Heart left ventricle (tissue), 16 donors: ENCODE results near the gene FAM241B. TPM values are rescaled to one million over a fixed set of nuclear protein-coding genes. Genes with fewer than 3 reads are reported as not detected.

ENCODE experiments used
- ATAC-seq, 4 donors: fragments of 200-7000 bp; cut with Tn5 transposase; one replicate each; pipeline ENCODE4 v1.9.1; 2020 to 2022; ENCODE audit warnings: moderate library complexity in 4 of 4, mild to moderate bottlenecking in 3 of 4, moderate number of reproducible peaks in 1 of 4
- DNase-seq, 5 donors: peaks; one replicate each; pipeline ENCODE4 v3.0.0-alpha.2; 2020
- H3K27ac ChIP-seq, 12 donors: fragments of 200-600 bp; sonication (generic) in 4 of 12; one replicate each; pipeline versions ENCODE4 v1.5.0 to v1.8.0; 2016 to 2022; ENCODE audit warnings: mild to moderate bottlenecking in 2 of 12
- H3K27me3 ChIP-seq, 9 donors: fragments of 200-600 bp; sonication (generic) in 2 of 9; one replicate each; pipeline versions ENCODE4 v1.5.1 to v1.8.0; 2016 to 2022; ENCODE audit warnings: mild to moderate bottlenecking in 3 of 9
- H3K36me3 ChIP-seq, 9 donors: fragments of 200-600 bp; sonication (generic) in 2 of 9; one replicate each; pipeline versions ENCODE4 v1.5.0 to v1.8.0; 2018 to 2022; ENCODE audit warnings: mild to moderate bottlenecking in 2 of 9
- H3K4me1 ChIP-seq, 12 donors: fragments of 200-600 bp; sonication (generic) in 4 of 12; one replicate each; pipeline versions ENCODE4 v1.5.0 to v1.8.0; 2016 to 2022; ENCODE audit warnings: mild to moderate bottlenecking in 3 of 12
- H3K4me3 ChIP-seq, 12 donors: fragments of 200-600 bp; sonication (generic) in 4 of 12; one replicate each; pipeline versions ENCODE4 v1.5.0 to v1.8.0; 2017 to 2022; ENCODE audit warnings: mild to moderate bottlenecking in 9 of 12, moderate library complexity in 4 of 12
- H3K9me3 ChIP-seq, 12 donors: fragments of 200-600 bp; sonication (generic) in 4 of 12; one replicate each; pipeline versions ENCODE4 v1.5.0 to v1.8.0; 2016 to 2022; ENCODE audit warnings: mild to moderate bottlenecking in 1 of 12
- POLR2A ChIP-seq, 2 donors: fragments of 450-650 bp; IDR thresholded peaks; one replicate each; pipeline ENCODE4 v1.6.1; 2017; ENCODE audit warnings: antibody characterized with exemption in 2 of 2, mild to moderate bottlenecking in 2 of 2, moderate library complexity in 2 of 2
- WGBS, 4 donors: extraction: QIAGEN DNeasy Blood & Tissue Kit in 2 of 4; methylation state at CpG; one replicate each; pipeline versions ENCODE4 v1.1.5 to v1.1.7; 2013 to 2018; 5-methylcytosine and 5-hydroxymethylcytosine counted together
- intact Hi-C, 10 donors: fragments of 100-400 bp; cut with DNase I; formaldehyde crosslinking; loops; one replicate each; pipeline versions ENCODE4 v1.11.1 to v1.14.2; 2022
- polyA plus RNA-seq, 2 donors: library from polyadenylated mRNA; stranded (reverse); fragments of 200-250 nt; gene quantifications; one replicate each; pipeline ENCODE4 v1.2.3, GENCODE V29; 2013
- total RNA-seq, 9 donors: library from RNA; depleted of rRNA in 2 of 9; stranded (reverse); fragments of >200 nt in 2 of 9; fragmentation: NEBNext Ultra II Directional in 3 of 9; extraction: Animal tissue kit (Norgen Biotek cat#: 25700) in 3 of 9; gene quantifications; one replicate each; pipeline versions ENCODE4 v1.1.0 to v1.2.4, GENCODE V29; 2016 to 2023
- TF ChIP-seq, protein P1 (sequence below), 12 donors: fragments of 200-600 bp; sonication (generic) in 4 of 12; IDR thresholded peaks; one replicate each; pipeline versions ENCODE4 v1.5.0 to v1.8.0; 2018 to 2022; ENCODE audit warnings: antibody characterized with exemption in 12 of 12, mild to moderate bottlenecking in 5 of 12
- donor health status: ischemic (EF 13 %, LVEDD 7.1; RV severe dilation, severe dysfunction).
- donor health status: healthy with polysubstance abuse.
- donor health status: DM: no; HTN: yes; CAD: no.
- donor health status: DM: no; HTN: no; CAD: no.
- donor health status: ischemic (EF 25% LVEDD 6.9; RV normal size, moderate dysfunction).
- donor health status: ischemic (EF 25% LVEDD 5.7; RV mildly dilated, moderate dysfunction).
- donor health status: healthy.
- donor health status: DM: yes; HTN: yes; CAD: no.
- donor health status: ischemic (EF 35%, LVEDD 5.7; RV mildly dilated, moderate dysfunction).
- donor health status: nonischemic (EF 11% LVEDD 7.7; RV severe dilation, severe dysfunction).
- donor health status: DM: yes; HTN: yes; CAD: no.
- donor health status: PGD.
- donor health status: ischemic (EF 29% LVEDD 5.4; RV normal size, mild dysfunction).
- donor health status: nonischemic (EF 23%, LVEDD 6.1; RV moderate dilation, normal function).

Gene FAM241B
- total and polyA plus RNA-seq, 11 donors = 0.64 to 7.8 (median 4.5) TPM

DNA sequence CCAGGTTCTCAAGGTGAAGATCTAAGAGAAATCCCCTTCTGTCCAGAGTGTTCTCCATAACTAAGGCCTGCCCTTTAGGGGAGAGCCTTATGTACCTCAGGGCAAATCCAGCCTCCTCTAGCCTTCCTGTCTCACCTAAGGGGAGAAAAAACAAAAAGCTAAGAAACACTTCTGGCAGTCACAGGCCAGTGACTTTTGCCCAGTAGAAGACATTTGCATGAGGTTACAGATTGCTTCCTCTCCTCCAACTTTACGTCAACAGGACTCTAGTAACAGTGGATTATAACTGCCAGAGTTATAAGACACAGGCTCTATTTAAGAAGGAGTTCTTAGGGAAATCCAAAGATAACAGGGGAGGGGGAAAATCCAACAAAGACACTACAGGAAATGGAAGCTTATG, 15.9 kb upstream of the FAM241B start:
- Histone ChIP-seq H3K27ac (no peak overlapping the region), H3K36me3 (no peaks in the 10 kb centered on the region), H3K4me1 (no peaks in the 10 kb centered on the region), H3K9me3 (peaks cover 0 to 23% (median 7%) of the 10 kb centered on the region in 12 donors), H3K27me3 (no peaks in the 10 kb centered on the region), H3K4me3 (no peak overlapping the region)
- no peak for TF ChIP-seq POLR2A (IDR thresholded peaks at IDR 0.05)
- TF ChIP-seq, protein P1, sequence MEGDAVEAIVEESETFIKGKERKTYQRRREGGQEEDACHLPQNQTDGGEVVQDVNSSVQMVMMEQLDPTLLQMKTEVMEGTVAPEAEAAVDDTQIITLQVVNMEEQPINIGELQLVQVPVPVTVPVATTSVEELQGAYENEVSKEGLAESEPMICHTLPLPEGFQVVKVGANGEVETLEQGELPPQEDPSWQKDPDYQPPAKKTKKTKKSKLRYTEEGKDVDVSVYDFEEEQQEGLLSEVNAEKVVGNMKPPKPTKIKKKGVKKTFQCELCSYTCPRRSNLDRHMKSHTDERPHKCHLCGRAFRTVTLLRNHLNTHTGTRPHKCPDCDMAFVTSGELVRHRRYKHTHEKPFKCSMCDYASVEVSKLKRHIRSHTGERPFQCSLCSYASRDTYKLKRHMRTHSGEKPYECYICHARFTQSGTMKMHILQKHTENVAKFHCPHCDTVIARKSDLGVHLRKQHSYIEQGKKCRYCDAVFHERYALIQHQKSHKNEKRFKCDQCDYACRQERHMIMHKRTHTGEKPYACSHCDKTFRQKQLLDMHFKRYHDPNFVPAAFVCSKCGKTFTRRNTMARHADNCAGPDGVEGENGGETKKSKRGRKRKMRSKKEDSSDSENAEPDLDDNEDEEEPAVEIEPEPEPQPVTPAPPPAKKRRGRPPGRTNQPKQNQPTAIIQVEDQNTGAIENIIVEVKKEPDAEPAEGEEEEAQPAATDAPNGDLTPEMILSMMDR (IDR thresholded peaks at IDR 0.05) = no peak
- ATAC-seq (no peak), DNase-seq (no peak)
- WGBS, 4 donors = 88 to 100% (median 90%) methylated on average over 1 of the region's 1 CpG
- intact Hi-C loops = no loop called here

DNA sequence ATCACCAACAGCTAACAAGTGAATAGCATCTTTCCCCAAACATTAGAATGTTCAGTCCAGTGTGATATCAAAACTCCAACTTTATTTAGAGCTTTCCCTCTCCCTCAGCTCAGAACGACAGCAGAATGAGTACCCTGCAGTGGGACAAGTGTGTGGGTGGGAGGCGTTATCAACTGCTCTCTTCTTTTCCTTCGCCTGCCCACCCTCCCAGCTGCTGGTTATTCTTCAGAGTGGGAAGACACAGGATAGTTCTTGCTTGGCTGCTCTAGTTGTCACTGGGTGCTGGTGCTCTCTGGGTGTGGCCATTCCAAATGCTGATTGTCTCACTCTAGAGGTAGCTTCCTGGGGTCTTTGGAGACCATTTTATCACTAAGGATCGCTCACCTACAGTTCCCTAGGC, 13.7 kb upstream of the FAM241B start:
- intact Hi-C loops = no loop called here
- no peak overlapping the region for H3K27ac ChIP-seq
- H3K4me3 ChIP-seq = no peak overlapping the region
- no peaks in the 10 kb centered on the region for H3K36me3 ChIP-seq
- peaks cover 0 to 1% (median 0%) of the 10 kb centered on the region in 12 donors for H3K9me3 ChIP-seq
- 54 to 75% (median 65%) methylated on average over 4 of the region's 4 CpGs for WGBS, 4 donors
- no peaks in the 10 kb centered on the region for H3K4me1 ChIP-seq
- no peak for ATAC-seq
- no peak for TF ChIP-seq POLR2A (IDR thresholded peaks at IDR 0.05)
- TF ChIP-seq, protein P1 (IDR thresholded peaks at IDR 0.05) = no peak
- no peak for DNase-seq
- no peaks in the 10 kb centered on the region for H3K27me3 ChIP-seq

DNA sequence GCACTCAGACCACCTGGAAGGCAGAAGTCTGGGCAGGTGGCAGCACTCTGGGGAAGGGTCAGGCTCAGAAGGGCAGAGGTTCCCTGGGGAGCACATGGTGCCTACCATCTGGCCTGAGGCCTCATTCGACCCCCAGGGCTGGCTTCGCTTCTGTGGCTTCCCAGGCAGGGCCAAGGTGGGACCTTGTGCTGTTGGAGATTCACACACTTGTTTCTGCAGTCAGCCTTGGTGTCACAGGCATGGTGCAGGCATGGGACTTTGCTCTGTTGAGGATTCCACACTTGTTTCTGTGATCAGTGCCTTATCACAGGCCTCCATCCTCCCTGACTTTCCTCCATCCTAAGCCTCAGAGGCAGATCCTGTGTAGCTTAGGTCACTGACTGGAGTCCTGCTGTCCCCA, 11.3 kb upstream of the FAM241B start:
- peaks cover 0 to 3% (median 0%) of the 10 kb centered on the region in 12 donors for H3K9me3 ChIP-seq
- 84 to 100% (median 91%) methylated on average over 2 of the region's 2 CpGs for WGBS, 4 donors
- DNase-seq = no peak
- no peak overlapping the region for H3K27ac ChIP-seq
- no peak overlapping the region for H3K4me3 ChIP-seq
- no peak for ATAC-seq
- no peaks in the 10 kb centered on the region for H3K4me1 ChIP-seq
- H3K36me3 ChIP-seq = no peaks in the 10 kb centered on the region
- TF ChIP-seq POLR2A (IDR thresholded peaks at IDR 0.05) = no peak
- TF ChIP-seq, protein P1 (IDR thresholded peaks at IDR 0.05) = no peak
- peaks cover 0 to 9% (median 0%) of the 10 kb centered on the region in 9 donors for H3K27me3 ChIP-seq
- intact Hi-C loops = no loop called here

DNA sequence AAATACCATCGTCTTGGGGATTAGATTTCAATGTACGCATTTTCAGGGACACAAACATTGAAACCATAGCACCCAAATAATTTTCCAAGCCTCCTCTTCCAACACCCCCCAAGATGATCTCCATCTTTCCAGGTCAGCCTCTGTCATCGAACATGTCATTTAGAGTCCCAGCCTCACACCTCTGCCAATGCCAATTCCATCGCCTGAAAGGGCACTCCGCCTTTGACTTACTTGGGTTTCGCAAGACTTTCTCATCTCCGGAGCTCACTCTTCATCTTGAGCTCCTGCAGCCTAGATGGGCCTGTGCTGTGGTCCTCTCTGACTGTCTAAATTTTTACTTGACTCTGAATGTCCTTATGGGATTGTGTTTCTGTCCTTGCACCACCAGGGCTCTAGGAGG, 10.4 kb upstream of the FAM241B start:
- H3K4me3 ChIP-seq = no peak overlapping the region
- H3K36me3 ChIP-seq = no peaks in the 10 kb centered on the region
- ATAC-seq = no peak
- H3K27me3 ChIP-seq = peaks cover 0 to 9% (median 0%) of the 10 kb centered on the region in 9 donors
- DNase-seq = no peak
- intact Hi-C loops = no loop called here
- TF ChIP-seq, protein P1 (IDR thresholded peaks at IDR 0.05) = no peak
- no peak for TF ChIP-seq POLR2A (IDR thresholded peaks at IDR 0.05)
- H3K9me3 ChIP-seq = peaks cover 0 to 8% (median 0%) of the 10 kb centered on the region in 12 donors
- no peak overlapping the region for H3K27ac ChIP-seq
- peaks cover 0 to 5% (median 0%) of the 10 kb centered on the region in 12 donors for H3K4me1 ChIP-seq
- 90 to 95% (median 92%) methylated on average over 7 of the region's 7 CpGs for WGBS, 4 donors
